Stimulated activated CD8-positive, alpha-beta memory T cell treated with anti-CD3 and anti-CD28 coated beads, Interleukin-15, amount 100 ng/mL, for 1 hour (primary cell): ENCODE measurements around the gene UGT1A8.

Experiments used
- DNase-seq: peaks from one replicate; pipeline ENCODE4 v3.0.0-alpha.2; 2020; ENCODE audit warnings: low read depth

Gene UGT1A8

DNA sequence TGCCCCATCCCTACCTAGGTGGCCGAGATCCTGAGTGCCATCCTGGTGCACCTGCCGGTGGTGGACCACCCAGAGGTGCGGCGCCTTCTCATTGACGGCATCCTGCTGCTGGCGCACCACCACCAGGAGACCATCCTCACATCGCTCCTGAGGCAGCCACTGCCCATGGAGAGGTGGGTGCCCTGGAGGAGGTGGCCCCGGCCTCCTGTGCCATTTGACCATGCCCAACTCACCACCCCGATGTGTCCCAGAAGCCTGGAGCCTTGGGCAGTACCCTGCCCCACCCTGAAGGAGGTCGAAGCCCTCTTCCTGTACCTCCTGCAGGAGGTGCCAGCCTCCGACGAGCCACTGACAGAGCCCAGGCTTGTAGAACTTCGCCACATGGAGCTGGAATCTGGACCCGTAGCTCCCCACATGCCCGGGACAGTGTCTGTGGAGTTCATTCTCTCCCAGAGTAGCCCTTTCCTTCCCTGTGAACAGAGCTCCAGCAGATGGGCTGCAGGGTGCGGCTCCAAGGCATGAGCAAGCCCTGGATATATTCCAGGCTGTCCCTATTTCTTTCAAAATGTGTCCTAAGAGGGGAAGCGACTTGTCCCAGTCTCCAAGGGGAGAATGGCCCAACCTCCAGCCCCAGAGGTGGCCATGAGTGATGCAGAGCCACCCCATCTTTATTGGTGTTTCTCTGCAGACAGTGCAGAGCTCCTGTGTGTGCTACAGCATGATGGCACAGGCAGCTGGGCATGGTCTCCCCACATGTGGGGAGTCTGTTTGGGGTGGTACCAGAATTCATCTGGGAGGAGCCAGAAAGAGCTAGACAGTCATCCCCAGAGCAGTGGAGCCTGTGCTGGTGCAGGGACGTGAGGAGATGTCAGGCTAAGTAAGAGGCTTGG lies 202.7 kb downstream of the UGT1A8 start:
- DNase-seq, result no peak

GRCh38 chr2:233820774-233821105 lies 203.3 kb downstream of the UGT1A8 start:
- DNase-seq, result no peak

GRCh38 chr2:233821196-233821595 lies 203.8 kb downstream of the UGT1A8 start:
- no peak for DNase-seq

- DNase-seq, result no peak
Observed at GRCh38 chr2:233821709-233822100, 204.3 kb downstream of the UGT1A8 start.

- DNase-seq, result no peak
Observed at GRCh38 chr2:233822101-233822771, 204.8 kb downstream of the UGT1A8 start.
